Astrocyte of the spinal cord (primary cell): ENCODE results near the gene RAB31.

Experiments used
- DNase-seq: peaks from one replicate; pipeline ENCODE4 v3.0.0; 2011; ENCODE audit warnings: low read depth, low spot score
- H3K4me3 ChIP-seq: 2 replicates; pipeline ENCODE4 v1.5.1; 2011; ENCODE audit warnings: low read depth, mild to moderate bottlenecking, low read length, moderate library complexity
- CTCF ChIP-seq: IDR thresholded peaks from 2 replicates; pipeline ENCODE4 v1.5.1; 2012; ENCODE audit warnings: low read depth, mild to moderate bottlenecking, low read length, inconsistent platforms
- in situ Hi-C: cut with HindIII; loops from 2 replicates; pipeline ENCODE4 v1.10.0; 2017; ENCODE audit warnings: low sequenced_read_pairs

RAB31 gene

GRCh38 chr18:9845256-9845655 lies 137.2 kb downstream of the RAB31 start:
- peak; percentile 41 for DNase-seq
- no peak overlapping the region for H3K4me3 ChIP-seq
- no peak for TF ChIP-seq CTCF
- in situ Hi-C loops = no loop called here

GRCh38 chr18:9846162-9846925 lies 138.2 kb downstream of the RAB31 start:
- H3K4me3 ChIP-seq = no peak overlapping the region
- TF ChIP-seq CTCF = no peak
- in situ Hi-C loops = no loop called here
- peak; percentile 69 for DNase-seq

GRCh38 chr18:9848170-9848879 lies 140.2 kb downstream of the RAB31 start:
- no peak for DNase-seq
- in situ Hi-C loops = no loop called here
- TF ChIP-seq CTCF = no peak
- H3K4me3 ChIP-seq = no peak overlapping the region

GRCh38 chr18:9849407-9850283 lies 141.5 kb downstream of the RAB31 start:
- TF ChIP-seq CTCF = no peak
- no peak overlapping the region for H3K4me3 ChIP-seq
- no peak for DNase-seq
- in situ Hi-C loops = no loop called here

GRCh38 chr18:9850309-9850708 lies 142.2 kb downstream of the RAB31 start:
- no peak for DNase-seq
- in situ Hi-C loops = no loop called here
- no peak for TF ChIP-seq CTCF
- H3K4me3 ChIP-seq = no peak overlapping the region

GRCh38 chr18:9851511-9851910 lies 143.4 kb downstream of the RAB31 start:
- in situ Hi-C loops = no loop called here
- no peak for DNase-seq

More at GRCh38 chr18:9851511-9851910, 143.4 kb downstream of the RAB31 start:
- H3K4me3 ChIP-seq = no peak overlapping the region
- TF ChIP-seq CTCF = no peak
